Astrocyte (in vitro differentiated cells and primary cell): ENCODE results near the gene HBG2. TPM values are rescaled to one million over a fixed set of nuclear protein-coding genes. Genes with fewer than 3 reads are reported as not detected.

Source experiments
- DNase-seq: peaks from one replicate; pipeline ENCODE4 v3.0.0-alpha.2; 2010; ENCODE audit warnings: low read depth
- FAIRE-seq: peaks from 2 replicates; lab custom pipeline; 2011; peaks lifted over from hg19 to GRCh38; lab: Jason Lieb, UNC
- H2AFZ ChIP-seq: 2 replicates; pipeline ENCODE4 v1.6.0; 2012; ENCODE audit warnings: low read depth, low read length, inconsistent platforms
- H3K27ac ChIP-seq: 2 replicates; pipeline ENCODE4 v1.5.1; 2011; ENCODE audit warnings: low read depth, low read length, inconsistent platforms
- H3K27me3 ChIP-seq: 2 replicates; pipeline ENCODE4 v1.6.0; 2011; ENCODE audit warnings: low read length, inconsistent platforms; ENCODE audit not compliant: insufficient read depth
- H3K36me3 ChIP-seq: 2 replicates; pipeline ENCODE4 v1.5.1; 2011; ENCODE audit warnings: low read length, inconsistent platforms; ENCODE audit not compliant: insufficient read depth
- H3K4me1 ChIP-seq: 2 replicates; pipeline ENCODE4 v1.5.1; 2011; ENCODE audit warnings: low read length, inconsistent platforms; ENCODE audit not compliant: insufficient read depth
- H3K4me2 ChIP-seq: 2 replicates; pipeline ENCODE4 v1.6.0; 2012; ENCODE audit warnings: low read length, inconsistent platforms
- H3K4me3 ChIP-seq: 2 replicates; pipeline ENCODE4 v1.5.1; 2011; ENCODE audit warnings: low read depth, mild to moderate bottlenecking, low read length, inconsistent platforms; ENCODE audit not compliant: insufficient read depth
- H3K79me2 ChIP-seq: 2 replicates; pipeline ENCODE4 v1.6.0; 2012; ENCODE audit warnings: mild to moderate bottlenecking, low read length, inconsistent platforms; ENCODE audit not compliant: insufficient read depth
- H3K9ac ChIP-seq: 2 replicates; pipeline ENCODE4 v1.6.0; 2012; ENCODE audit warnings: mild to moderate bottlenecking, low read length, inconsistent platforms
- H3K9me3 ChIP-seq: 2 replicates; pipeline ENCODE4 v1.5.1; 2012; ENCODE audit warnings: low read depth, mild to moderate bottlenecking, low read length, inconsistent platforms; ENCODE audit not compliant: insufficient read depth
- H4K20me1 ChIP-seq: 2 replicates; pipeline ENCODE4 v1.6.0; 2012; ENCODE audit warnings: low read length, inconsistent platforms; ENCODE audit not compliant: insufficient read depth
- H3K27ac Mint-ChIP-seq: one replicate; pipeline ENCODE4 v1.8.0; 2021; ENCODE audit warnings: mild to moderate bottlenecking, mixed read lengths; ENCODE audit not compliant: unreplicated experiment
- H3K27me3 Mint-ChIP-seq: one replicate; pipeline ENCODE4 v1.8.0; 2021; ENCODE audit warnings: low read depth, mixed read lengths; ENCODE audit not compliant: unreplicated experiment
- H3K36me3 Mint-ChIP-seq: one replicate; pipeline ENCODE4 v1.8.0; 2021; ENCODE audit warnings: low read depth, mixed read lengths; ENCODE audit not compliant: unreplicated experiment
- H3K4me1 Mint-ChIP-seq: one replicate; pipeline ENCODE4 v1.8.0; 2021; ENCODE audit warnings: low read depth, mixed read lengths; ENCODE audit not compliant: unreplicated experiment
- H3K4me3 Mint-ChIP-seq: one replicate; pipeline ENCODE4 v1.8.0; 2021; ENCODE audit warnings: mild to moderate bottlenecking, moderate library complexity, mixed read lengths; ENCODE audit not compliant: unreplicated experiment
- H3K9me3 Mint-ChIP-seq: one replicate; pipeline ENCODE4 v1.8.0; 2021; ENCODE audit warnings: mild to moderate bottlenecking, mixed read lengths; ENCODE audit not compliant: unreplicated experiment
- EZH2 ChIP-seq: IDR thresholded peaks from 2 replicates; pipeline ENCODE4 v1.6.1; 2012; ENCODE audit warnings: mild to moderate bottlenecking, low read length, inconsistent platforms; ENCODE audit not compliant: insufficient read depth
- total RNA-seq: library from RNA; stranded (reverse); gene quantifications from 2 replicates; pipeline ENCODE4 v1.2.1, GENCODE V29; 2021
- TF ChIP-seq, protein P1 (sequence below): IDR thresholded peaks from 2 replicates; pipeline ENCODE4 v1.5.1; 2011; ENCODE audit warnings: low read depth, mild to moderate bottlenecking, inconsistent platforms, low read length, moderate library complexity; ENCODE audit not compliant: insufficient read depth

The HBG2 gene
- total RNA-seq, 1 donor from 2014 or later = not detected

DNA sequence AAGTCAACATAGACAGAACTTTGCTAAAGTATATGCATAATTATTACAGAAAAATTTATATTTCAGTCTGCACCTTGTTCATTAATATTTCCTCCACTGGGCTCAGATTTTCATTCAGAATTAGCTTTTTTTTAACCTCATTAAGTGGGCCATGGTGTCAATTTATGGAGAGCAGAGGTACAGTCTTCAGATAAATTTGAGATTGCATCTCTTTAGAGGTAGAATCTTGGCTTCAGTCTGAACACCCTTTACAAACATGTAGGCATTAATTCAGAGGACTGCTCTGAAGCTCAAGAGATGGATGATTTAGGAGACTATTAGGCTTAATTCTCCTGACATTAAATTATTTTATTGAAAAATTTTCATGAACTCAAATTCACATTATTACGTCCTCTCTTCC lies 24.3 kb downstream of the HBG2 start:
- Mint-ChIP-seq H3K36me3 (no peaks in the 10 kb centered on the region), H3K4me3 (no peak overlapping the region), H3K9me3 (no peaks in the 10 kb centered on the region), H3K27ac (no peak overlapping the region), H3K4me1 (peaks cover 6% of the 10 kb centered on the region), H3K27me3 (peaks cover 1% of the 10 kb centered on the region)
- H3K4me1 ChIP-seq = no peaks in the 10 kb centered on the region
- no peaks in the 10 kb centered on the region for H4K20me1 ChIP-seq
- no peaks in the 10 kb centered on the region for H3K79me2 ChIP-seq
- no peak overlapping the region for H3K4me3 ChIP-seq
- no peak for TF ChIP-seq EZH2
- TF ChIP-seq, protein P1, sequence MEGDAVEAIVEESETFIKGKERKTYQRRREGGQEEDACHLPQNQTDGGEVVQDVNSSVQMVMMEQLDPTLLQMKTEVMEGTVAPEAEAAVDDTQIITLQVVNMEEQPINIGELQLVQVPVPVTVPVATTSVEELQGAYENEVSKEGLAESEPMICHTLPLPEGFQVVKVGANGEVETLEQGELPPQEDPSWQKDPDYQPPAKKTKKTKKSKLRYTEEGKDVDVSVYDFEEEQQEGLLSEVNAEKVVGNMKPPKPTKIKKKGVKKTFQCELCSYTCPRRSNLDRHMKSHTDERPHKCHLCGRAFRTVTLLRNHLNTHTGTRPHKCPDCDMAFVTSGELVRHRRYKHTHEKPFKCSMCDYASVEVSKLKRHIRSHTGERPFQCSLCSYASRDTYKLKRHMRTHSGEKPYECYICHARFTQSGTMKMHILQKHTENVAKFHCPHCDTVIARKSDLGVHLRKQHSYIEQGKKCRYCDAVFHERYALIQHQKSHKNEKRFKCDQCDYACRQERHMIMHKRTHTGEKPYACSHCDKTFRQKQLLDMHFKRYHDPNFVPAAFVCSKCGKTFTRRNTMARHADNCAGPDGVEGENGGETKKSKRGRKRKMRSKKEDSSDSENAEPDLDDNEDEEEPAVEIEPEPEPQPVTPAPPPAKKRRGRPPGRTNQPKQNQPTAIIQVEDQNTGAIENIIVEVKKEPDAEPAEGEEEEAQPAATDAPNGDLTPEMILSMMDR = no peak
- H3K27me3 ChIP-seq = no peaks in the 10 kb centered on the region
- no peak for FAIRE-seq
- no peak for DNase-seq
- no peaks in the 10 kb centered on the region for H3K36me3 ChIP-seq
- no peak overlapping the region for H3K4me2 ChIP-seq
- H3K9me3 ChIP-seq = no peaks in the 10 kb centered on the region
- H3K27ac ChIP-seq = no peak overlapping the region
- no peak overlapping the region for H3K9ac ChIP-seq
- H2AFZ ChIP-seq = no peak overlapping the region

DNA sequence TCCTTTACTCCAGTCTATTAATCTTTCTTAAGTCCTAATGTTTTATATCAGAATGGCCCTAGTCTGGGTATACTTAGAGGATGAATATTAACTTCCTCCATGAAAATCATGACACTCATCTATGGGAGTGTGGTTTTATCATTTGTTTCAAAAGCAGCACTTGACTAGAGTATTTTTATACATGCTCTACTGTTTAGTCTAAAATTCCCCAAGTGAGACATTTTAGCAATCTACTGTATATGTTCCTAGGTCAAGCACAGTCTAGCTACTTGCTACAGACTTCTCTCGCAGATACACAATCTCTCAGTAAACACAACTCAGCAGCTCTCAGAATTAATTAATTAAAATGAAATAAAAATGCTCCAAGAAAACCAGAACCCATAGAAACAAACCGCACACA lies 24.8 kb downstream of the HBG2 start:
- H3K36me3 Mint-ChIP-seq = no peaks in the 10 kb centered on the region
- no peak for DNase-seq
- H3K27ac Mint-ChIP-seq = no peak overlapping the region
- H3K9ac ChIP-seq = no peak overlapping the region
- H3K4me1 ChIP-seq = no peaks in the 10 kb centered on the region
- H3K79me2 ChIP-seq = no peaks in the 10 kb centered on the region
- no peak overlapping the region for H3K4me3 Mint-ChIP-seq
- peaks cover 6% of the 10 kb centered on the region for H3K4me1 Mint-ChIP-seq
- no peak overlapping the region for H3K27ac ChIP-seq
- H2AFZ ChIP-seq = no peak overlapping the region
- no peaks in the 10 kb centered on the region for H3K27me3 Mint-ChIP-seq
- no peak overlapping the region for H3K4me3 ChIP-seq
- H3K27me3 ChIP-seq = no peaks in the 10 kb centered on the region
- H4K20me1 ChIP-seq = no peaks in the 10 kb centered on the region
- no peaks in the 10 kb centered on the region for H3K36me3 ChIP-seq
- H3K4me2 ChIP-seq = no peak overlapping the region
- TF ChIP-seq EZH2 = no peak
- TF ChIP-seq, protein P1 = no peak
- FAIRE-seq = no peak
- H3K9me3 Mint-ChIP-seq = no peaks in the 10 kb centered on the region
- no peaks in the 10 kb centered on the region for H3K9me3 ChIP-seq

DNA sequence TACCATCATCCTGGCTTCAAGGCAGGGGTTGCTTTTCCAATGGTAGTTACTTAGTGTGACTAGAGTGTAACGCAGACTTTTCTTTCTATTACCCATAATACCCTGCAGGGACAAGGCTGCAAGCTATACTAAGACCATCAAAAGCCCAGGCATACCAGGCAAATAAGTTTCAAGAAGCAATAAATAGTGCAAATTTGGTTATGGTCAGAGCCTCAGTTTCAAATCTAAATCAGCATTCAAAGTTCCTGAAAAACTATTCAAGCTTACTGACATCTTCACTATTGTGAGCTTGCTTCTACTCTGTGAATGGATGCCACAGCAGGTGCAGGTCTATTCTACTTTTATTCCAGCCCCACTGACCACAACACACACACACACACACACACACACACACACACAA lies 25.2 kb downstream of the HBG2 start:
- H3K27me3 Mint-ChIP-seq = no peaks in the 10 kb centered on the region
- Histone ChIP-seq H3K79me2 (no peaks in the 10 kb centered on the region), H3K4me1 (no peaks in the 10 kb centered on the region), H3K4me3 (no peak overlapping the region), H3K36me3 (no peaks in the 10 kb centered on the region), H3K4me2 (no peak overlapping the region), H3K9ac (no peak overlapping the region), H3K27ac (no peak overlapping the region), H3K9me3 (no peaks in the 10 kb centered on the region), H2AFZ (no peak overlapping the region), H4K20me1 (no peaks in the 10 kb centered on the region), H3K27me3 (no peaks in the 10 kb centered on the region)
- FAIRE-seq = no peak
- H3K9me3 Mint-ChIP-seq = no peaks in the 10 kb centered on the region
- no peaks in the 10 kb centered on the region for H3K36me3 Mint-ChIP-seq
- H3K27ac Mint-ChIP-seq = no peak overlapping the region
- DNase-seq = no peak
- peaks cover 3% of the 10 kb centered on the region for H3K4me1 Mint-ChIP-seq
- TF ChIP-seq, protein P1 = no peak
- no peak for TF ChIP-seq EZH2
- no peak overlapping the region for H3K4me3 Mint-ChIP-seq
